ENCODE measurements around the gene DDX31.

DDX31 gene

DNA sequence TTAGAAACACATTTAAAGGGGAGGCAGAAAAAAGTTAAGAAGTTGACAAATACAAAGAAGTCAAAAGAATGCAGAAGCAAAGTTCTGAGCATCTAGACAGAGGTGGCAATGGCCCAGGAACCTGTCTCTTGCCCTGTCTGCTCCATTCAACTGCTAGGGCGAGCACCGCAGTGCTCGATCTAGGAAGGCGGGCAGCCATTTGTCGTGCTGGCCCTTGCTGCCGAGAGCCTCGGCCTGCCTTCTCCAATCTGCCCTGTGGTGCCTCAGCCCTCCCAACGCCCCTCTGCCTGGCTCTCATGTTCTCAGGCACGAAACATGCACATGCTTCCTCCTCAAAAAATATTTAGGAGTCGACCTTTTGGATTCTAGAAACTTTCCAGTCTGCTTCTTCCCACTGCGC, 42.2 kb downstream of the DDX31 start:
- TF ChIP-seq LEF1 (IDR thresholded peaks at IDR 0.05; ENCODE audit: borderline replicate concordance) (no peak), SUZ12 (IDR thresholded peaks at IDR 0.05) (no peak), HDGF (IDR thresholded peaks at IDR 0.05; ENCODE audit: borderline replicate concordance) (no peak), ELF4 (IDR thresholded peaks at IDR 0.05) (no peak), SP1 (IDR thresholded peaks at IDR 0.05) (no peak), L3MBTL2 (conservative IDR thresholded peaks at IDR 0.05) (no peak), ZNF384 (IDR thresholded peaks at IDR 0.05) (no peak), FOXA1 (IDR thresholded peaks at IDR 0.05) (no peak), ARNT (IDR thresholded peaks at IDR 0.05) (no peak)
- TF ChIP-seq, protein P1, sequence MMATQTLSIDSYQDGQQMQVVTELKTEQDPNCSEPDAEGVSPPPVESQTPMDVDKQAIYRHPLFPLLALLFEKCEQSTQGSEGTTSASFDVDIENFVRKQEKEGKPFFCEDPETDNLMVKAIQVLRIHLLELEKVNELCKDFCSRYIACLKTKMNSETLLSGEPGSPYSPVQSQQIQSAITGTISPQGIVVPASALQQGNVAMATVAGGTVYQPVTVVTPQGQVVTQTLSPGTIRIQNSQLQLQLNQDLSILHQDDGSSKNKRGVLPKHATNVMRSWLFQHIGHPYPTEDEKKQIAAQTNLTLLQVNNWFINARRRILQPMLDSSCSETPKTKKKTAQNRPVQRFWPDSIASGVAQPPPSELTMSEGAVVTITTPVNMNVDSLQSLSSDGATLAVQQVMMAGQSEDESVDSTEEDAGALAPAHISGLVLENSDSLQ (IDR thresholded peaks at IDR 0.05), result no peak
- CTCF ChIA-PET, result no interaction called here
- DNase-seq (ENCODE audit: extremely low spot score), result no peak
- POLR2A ChIA-PET, result no interaction called here

DNA sequence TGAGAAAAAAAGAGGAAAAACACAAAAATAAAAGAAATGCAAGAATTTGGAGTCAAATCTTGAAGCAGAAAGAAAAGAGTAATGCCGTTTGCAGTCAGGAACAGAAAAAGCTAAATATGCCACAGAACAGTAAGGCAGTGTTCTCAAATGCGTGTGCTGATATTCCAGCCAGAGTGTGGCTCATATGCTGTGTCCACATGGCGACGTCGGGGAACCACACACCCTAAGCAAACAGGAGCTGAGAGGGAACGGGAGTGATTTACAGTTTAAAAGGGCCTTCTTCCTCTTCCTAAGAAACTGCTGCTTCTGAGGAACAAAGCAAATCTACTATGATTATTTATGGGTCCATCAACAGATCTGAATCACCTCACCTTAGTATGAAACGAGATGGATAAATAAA, 42.7 kb downstream of the DDX31 start:
- POLR2A ChIA-PET, result no interaction called here
- no peak for DNase-seq (ENCODE audit: extremely low spot score)
- CTCF ChIA-PET, result no interaction called here
- no peak for TF ChIP-seq LEF1 (IDR thresholded peaks at IDR 0.05; ENCODE audit: borderline replicate concordance)
- no peak for TF ChIP-seq FOXA1 (IDR thresholded peaks at IDR 0.05)

DNA sequence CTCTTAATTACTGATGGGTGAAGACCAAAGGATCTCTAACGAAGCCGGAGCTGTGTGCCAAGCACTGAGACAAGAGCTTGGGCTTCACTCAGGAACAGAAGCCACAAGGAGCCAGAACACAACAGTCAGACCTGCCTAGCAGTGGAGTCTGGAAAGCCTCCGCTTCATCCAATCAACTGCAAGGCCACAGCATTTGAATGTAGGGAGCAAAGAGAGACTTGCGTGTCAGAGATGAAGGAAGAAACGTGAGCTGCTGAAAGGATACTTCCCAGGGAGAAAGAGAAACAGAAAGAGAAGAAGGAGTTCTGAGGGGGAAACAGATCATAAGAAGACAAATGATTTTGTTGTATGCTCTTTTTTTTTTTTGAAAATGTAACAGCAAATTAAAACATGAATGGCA, 43.5 kb downstream of the DDX31 start:
- DNase-seq (ENCODE audit: extremely low spot score), result no peak
- no peak for TF ChIP-seq ARNT (IDR thresholded peaks at IDR 0.05)
- no peak for TF ChIP-seq BHLHE40 (IDR thresholded peaks at IDR 0.05; ENCODE audit: borderline replicate concordance)
- TF ChIP-seq, protein P1 (IDR thresholded peaks at IDR 0.05), result no peak
- TF ChIP-seq ELF4 (IDR thresholded peaks at IDR 0.05), result no peak
- TF ChIP-seq FOXA1 (IDR thresholded peaks at IDR 0.05), result no peak
- TF ChIP-seq HDGF (IDR thresholded peaks at IDR 0.05; ENCODE audit: borderline replicate concordance), result no peak
- CTCF ChIA-PET, result no interaction called here
- POLR2A ChIA-PET, result no interaction called here

DNA sequence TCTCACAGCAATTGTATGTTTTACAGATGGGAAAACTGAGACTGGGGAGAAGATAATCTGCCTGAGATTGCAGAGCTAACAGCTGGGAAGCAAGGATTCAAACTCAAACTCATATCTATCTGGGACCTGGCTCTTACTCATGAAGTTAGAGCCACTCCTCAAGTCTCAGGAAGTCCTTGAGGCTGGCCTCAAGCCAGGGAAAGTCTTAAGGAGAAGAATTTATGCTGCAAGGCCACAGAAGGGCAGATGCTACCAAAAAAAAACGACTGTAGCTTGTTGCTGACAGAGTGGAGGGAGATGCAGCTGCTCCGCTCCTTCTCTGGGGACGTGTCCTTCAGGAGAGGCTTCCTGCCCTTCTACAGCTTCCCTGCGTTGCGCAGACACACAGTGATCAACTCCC, 47.6 kb downstream of the DDX31 start:
- no peak for DNase-seq (ENCODE audit: extremely low spot score)
- POLR2A ChIA-PET, result no interaction called here
- TF ChIP-seq ELF4 (IDR thresholded peaks at IDR 0.05), result no peak
- no peak for TF ChIP-seq L3MBTL2 (conservative IDR thresholded peaks at IDR 0.05)
- TF ChIP-seq HDGF (IDR thresholded peaks at IDR 0.05; ENCODE audit: borderline replicate concordance), result no peak
- no peak for TF ChIP-seq SP1 (IDR thresholded peaks at IDR 0.05)
- no peak for TF ChIP-seq NFRKB (IDR thresholded peaks at IDR 0.05)
- no peak for TF ChIP-seq ZNF384 (IDR thresholded peaks at IDR 0.05)
- no peak for TF ChIP-seq ARNT (IDR thresholded peaks at IDR 0.05)
- no peak for TF ChIP-seq LEF1 (IDR thresholded peaks at IDR 0.05; ENCODE audit: borderline replicate concordance)
- TF ChIP-seq FOXK2 (IDR thresholded peaks at IDR 0.05), result no peak
- CTCF ChIA-PET, result no interaction called here

DNA sequence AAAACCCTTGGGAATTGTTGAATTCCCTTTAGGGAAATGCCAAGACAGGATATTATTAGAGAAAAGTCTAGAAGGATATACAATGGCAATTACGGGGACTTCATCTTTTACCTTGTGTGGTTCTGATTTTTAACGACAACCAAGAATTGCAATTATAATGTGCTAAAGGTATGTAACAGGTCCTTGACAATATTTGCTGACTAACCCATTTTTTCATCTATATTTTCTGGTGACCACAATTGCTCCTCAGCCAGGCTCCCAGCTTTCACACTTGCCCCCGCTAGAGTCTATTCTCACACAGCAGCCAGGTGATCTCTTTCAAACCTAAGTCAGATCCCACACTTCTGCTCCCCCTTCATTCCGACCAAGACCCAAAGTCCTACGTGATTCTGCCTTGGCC, 53.1 kb downstream of the DDX31 start:
- CTCF ChIA-PET, result no interaction called here
- no peak for TF ChIP-seq HDGF (IDR thresholded peaks at IDR 0.05; ENCODE audit: borderline replicate concordance)
- no peak for TF ChIP-seq SUZ12 (IDR thresholded peaks at IDR 0.05)
- no peak for TF ChIP-seq ZNF384 (IDR thresholded peaks at IDR 0.05)
- TF ChIP-seq BHLHE40 (IDR thresholded peaks at IDR 0.05; ENCODE audit: borderline replicate concordance), result no peak
- POLR2A ChIA-PET, result no interaction called here
- DNase-seq (ENCODE audit: extremely low spot score), result no peak

DNA sequence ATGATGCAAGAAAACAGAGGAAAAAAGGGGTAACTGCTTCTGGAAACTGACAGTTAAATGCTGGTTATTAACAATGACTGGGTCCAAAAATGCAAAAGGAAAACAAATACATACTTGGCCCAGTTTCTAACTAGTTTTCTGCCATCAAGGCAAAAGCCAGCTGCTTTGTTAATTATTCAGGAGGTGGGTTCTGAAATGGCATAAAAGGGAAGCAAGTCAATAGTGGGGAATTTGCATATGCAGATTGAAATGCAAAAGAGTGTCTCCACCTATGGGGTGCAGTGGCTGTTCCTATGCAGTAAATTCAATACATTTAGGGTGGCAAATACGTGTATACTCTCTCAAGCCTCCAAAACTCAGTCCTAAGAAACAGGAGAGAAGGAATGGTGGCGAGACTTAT, 54.0 kb downstream of the DDX31 start:
- TF ChIP-seq NFRKB (IDR thresholded peaks at IDR 0.05) (no peak), ARNT (IDR thresholded peaks at IDR 0.05) (no peak), ZNF384 (IDR thresholded peaks at IDR 0.05) (no peak), SUZ12 (IDR thresholded peaks at IDR 0.05) (no peak), TARDBP (IDR thresholded peaks at IDR 0.05) (no peak), CTBP1 (IDR thresholded peaks at IDR 0.05; ENCODE audit: borderline replicate concordance) (no peak), FOXM1 (IDR thresholded peaks at IDR 0.05; ENCODE audit: borderline replicate concordance) (no peak), FOXK2 (IDR thresholded peaks at IDR 0.05) (no peak), HDGF (IDR thresholded peaks at IDR 0.05; ENCODE audit: borderline replicate concordance) (no peak), SP1 (IDR thresholded peaks at IDR 0.05) (no peak), LEF1 (IDR thresholded peaks at IDR 0.05; ENCODE audit: borderline replicate concordance) (no peak), BHLHE40 (IDR thresholded peaks at IDR 0.05; ENCODE audit: borderline replicate concordance) (no peak), L3MBTL2 (conservative IDR thresholded peaks at IDR 0.05) (no peak), FOXA1 (IDR thresholded peaks at IDR 0.05) (no peak), ELF4 (IDR thresholded peaks at IDR 0.05) (no peak)
- TF ChIP-seq, protein P1 (IDR thresholded peaks at IDR 0.05), result no peak
- no peak for DNase-seq (ENCODE audit: extremely low spot score)
- CTCF ChIA-PET, result no interaction called here
- POLR2A ChIA-PET, result no interaction called here

DNA sequence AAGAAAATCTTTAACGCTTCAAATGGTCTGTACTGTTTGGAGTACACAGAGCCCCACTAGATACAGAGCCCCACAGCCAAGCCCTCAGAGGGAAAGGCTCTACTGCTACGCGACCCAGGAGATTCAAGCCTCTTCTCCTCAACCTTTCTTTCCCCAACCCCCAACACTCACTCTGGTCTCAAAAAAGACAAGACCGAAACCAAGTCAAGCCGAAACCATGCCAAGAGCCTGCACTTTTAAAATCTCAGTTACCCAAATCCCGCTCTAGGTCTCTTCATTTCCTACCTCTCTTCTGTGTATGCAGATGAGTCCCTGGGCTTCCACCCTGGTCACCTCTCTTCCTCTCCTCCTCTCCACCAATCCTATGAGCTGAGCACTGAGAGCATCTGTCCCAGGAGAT, 55.5 kb downstream of the DDX31 start:
- TF ChIP-seq LEF1 (IDR thresholded peaks at IDR 0.05; ENCODE audit: borderline replicate concordance), result no peak
- no peak for TF ChIP-seq ELF4 (IDR thresholded peaks at IDR 0.05)
- TF ChIP-seq NFRKB (IDR thresholded peaks at IDR 0.05), result no peak
- TF ChIP-seq SP1 (IDR thresholded peaks at IDR 0.05), result no peak
- TF ChIP-seq BHLHE40 (IDR thresholded peaks at IDR 0.05; ENCODE audit: borderline replicate concordance), result no peak
- no peak for TF ChIP-seq CTBP1 (IDR thresholded peaks at IDR 0.05; ENCODE audit: borderline replicate concordance)
- no peak for TF ChIP-seq FOXM1 (IDR thresholded peaks at IDR 0.05; ENCODE audit: borderline replicate concordance)
- TF ChIP-seq FOXA1 (IDR thresholded peaks at IDR 0.05), result no peak
- no peak for TF ChIP-seq HDGF (IDR thresholded peaks at IDR 0.05; ENCODE audit: borderline replicate concordance)
- TF ChIP-seq ARNT (IDR thresholded peaks at IDR 0.05), result no peak
- TF ChIP-seq ZNF384 (IDR thresholded peaks at IDR 0.05), result no peak
- TF ChIP-seq, protein P1 (IDR thresholded peaks at IDR 0.05), result no peak
- no peak for TF ChIP-seq TARDBP (IDR thresholded peaks at IDR 0.05)
- no peak for TF ChIP-seq FOXK2 (IDR thresholded peaks at IDR 0.05)
- TF ChIP-seq SUZ12 (IDR thresholded peaks at IDR 0.05), result no peak
- no peak for TF ChIP-seq L3MBTL2 (conservative IDR thresholded peaks at IDR 0.05)
- ChIA-PET CTCF (no interaction called here), POLR2A (no interaction called here)
- no peak for DNase-seq (ENCODE audit: extremely low spot score)

Data from HEK293T (cell line).